ENCODE data around the gene SCN7A.
"Not testable (repeated sequence)": the region's sequence is repeated elsewhere in the genome, so short reads cannot be mapped to it uniquely, and the experiment has no call there.

SCN7A gene

DNA sequence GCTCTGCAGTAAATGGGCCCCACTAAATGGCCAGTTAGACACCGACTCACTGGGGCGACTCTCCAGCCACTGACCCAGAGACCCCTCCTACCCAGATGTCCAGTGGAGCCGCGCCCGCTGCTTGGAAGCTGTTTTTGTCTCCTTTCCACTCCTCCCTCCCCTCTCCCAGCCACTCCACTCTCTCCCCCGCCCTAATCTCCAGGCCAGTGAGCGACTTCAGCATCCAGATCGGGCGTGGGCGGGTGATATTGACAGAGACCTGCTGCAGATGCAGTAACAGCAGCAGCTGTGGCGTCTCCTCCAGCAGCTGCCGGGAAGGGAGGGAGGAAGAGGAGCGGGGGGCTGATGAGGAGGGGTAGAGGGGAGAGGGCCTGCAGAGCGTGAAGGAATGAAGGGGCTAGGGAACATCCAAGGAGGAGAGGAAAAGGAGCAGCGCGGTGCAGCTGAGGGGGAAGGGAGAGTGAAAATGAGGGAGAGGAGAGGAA is at the start of gene SCN7A:
Gene SCN7A, minus strand, starts transcription at position 110 of the 485 bp plus-strand sequence. CDS start 16,553 bp downstream, outside the sequence.
- no peak for DNase-seq

DNA sequence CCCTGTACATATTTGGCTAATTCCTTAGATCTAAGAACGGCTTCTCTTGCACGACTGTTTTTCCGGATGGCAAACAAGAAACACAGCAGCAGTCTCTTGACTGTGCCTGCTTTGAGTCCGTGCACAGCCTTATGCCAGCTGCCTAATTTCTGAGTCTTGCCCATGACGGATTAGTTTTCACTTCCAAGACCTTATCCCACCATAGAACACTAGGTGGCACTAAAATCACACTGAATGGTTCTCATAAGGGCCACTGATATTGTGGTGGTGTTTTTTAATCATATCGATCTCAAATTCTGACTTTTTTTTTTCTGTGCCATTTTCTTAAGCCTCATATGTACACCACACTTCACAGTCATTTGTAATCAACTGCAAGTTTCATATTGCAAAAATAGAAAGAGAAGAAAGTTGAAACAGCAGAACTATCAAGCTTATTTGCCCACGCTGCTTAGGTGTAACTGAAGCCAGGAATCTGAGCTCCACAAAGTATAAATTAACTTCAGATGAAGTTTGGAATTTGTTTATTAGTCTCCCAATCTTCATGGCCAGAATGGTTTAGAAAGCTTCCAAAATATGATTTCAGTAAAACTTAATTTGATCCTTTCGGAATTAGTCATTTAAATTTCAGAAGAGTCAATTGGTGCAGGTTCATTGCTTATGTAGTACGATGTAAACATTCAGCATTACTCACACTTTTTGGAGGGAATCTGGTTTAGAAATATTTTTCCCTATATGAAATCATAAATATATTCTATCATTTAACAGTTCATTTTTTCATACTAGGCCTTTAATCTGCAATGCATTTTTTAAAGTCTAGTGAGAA is 45.5 kb upstream of the SCN7A start:
- DNase-seq, result no peak

GRCh38 chr2:166536111-166536510 is 42.1 kb upstream of the SCN7A start:
- no peak for DNase-seq

- DNase-seq, result no peak
Observed at GRCh38 chr2:166521155-166521554, 27.1 kb upstream of the SCN7A start.

GRCh38 chr2:166520604-166521003 is 26.6 kb upstream of the SCN7A start:
- no peak for DNase-seq

GRCh38 chr2:166519391-166519962 is 25.4 kb upstream of the SCN7A start:
- DNase-seq, result no peak

DNA sequence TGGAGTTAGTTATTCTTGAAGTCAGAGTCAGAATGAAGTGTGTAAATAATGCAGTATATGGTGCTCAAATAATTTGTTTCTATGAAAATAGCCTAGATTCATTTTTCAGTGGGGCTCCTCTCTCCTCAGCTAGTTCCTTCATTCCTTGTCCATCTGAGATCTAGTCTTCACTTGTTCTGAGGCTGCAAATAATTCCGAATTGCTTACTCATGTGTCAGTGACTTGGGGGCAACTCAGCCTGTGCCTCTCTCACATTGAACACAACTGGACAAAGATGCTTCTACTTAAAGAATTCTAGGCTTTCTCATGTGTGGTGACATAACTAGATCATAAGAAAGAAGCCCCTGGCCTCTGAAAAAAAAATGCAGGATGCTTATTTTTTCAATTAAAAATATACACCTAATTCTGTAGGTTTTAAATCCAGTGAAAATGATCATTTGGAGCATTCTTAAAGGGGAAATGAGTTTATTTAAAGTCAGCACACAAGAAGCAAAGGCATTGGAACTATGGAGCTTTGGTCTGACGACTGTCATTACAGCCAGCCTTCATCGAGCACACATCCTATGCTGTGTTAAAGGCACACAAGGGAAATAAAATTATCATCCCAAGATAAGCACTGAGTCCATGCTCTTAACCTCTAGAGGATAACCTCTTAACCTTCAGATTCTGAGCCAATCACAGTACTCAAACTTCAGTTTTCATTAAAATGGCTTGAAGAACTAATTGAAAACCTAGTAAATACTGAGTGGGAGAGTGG is 24.8 kb upstream of the SCN7A start:
- no peak for DNase-seq

DNA sequence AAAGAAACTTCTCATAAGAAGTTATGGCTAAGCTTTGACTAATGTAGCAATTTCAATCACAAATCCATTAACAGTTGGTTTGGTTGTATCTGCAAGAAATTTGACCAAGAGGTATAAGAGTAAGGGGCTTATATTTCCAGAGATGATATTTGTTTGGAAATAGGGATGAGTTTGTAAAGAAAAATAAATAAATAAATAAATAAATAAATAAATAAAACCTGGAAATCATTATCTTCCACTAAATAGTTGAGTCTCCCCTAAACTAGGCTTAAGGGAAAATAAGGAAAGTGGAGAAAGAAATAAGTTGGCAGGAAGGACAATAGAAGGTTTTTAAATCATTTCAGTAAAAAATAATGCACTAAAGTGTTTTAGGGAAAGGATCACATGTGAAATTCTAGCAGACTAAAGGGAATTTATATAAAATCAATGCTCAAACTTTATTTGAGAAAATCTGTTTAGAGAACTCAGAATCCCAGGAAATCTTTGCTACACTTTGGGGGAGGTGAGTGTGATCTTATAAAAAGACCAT is 23.5 kb upstream of the SCN7A start:
- DNase-seq, result no peak

DNA sequence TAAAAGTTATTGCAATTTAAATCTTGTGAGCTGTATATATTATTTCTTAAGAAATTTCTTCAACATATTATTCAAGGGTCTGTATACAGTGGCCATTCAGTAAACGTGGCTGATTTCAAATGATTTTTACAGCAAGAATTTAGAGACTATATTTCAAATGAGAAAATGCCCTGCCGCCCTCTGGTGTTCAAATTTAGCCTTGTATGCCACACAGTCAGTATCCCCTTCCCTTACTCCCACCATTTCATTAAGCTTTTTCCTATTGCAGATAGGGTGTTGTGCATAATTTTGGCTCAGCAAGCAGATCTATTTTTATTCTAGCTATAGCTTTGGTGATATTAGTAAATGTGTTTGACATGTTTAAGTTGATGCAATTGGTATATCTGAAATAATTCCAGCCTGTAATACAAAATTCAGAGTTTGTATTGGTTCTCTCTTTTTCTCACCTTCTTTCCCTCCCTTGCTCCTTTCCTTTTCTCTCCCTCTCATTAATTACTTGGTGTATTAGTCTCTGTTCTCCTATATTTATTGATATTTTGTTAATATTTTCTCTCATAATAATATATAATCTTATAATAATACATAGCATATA is 22.8 kb upstream of the SCN7A start:
- DNase-seq, result no peak

- no peak for DNase-seq
Observed at GRCh38 chr2:166513952-166514351, 19.9 kb upstream of the SCN7A start.

DNA sequence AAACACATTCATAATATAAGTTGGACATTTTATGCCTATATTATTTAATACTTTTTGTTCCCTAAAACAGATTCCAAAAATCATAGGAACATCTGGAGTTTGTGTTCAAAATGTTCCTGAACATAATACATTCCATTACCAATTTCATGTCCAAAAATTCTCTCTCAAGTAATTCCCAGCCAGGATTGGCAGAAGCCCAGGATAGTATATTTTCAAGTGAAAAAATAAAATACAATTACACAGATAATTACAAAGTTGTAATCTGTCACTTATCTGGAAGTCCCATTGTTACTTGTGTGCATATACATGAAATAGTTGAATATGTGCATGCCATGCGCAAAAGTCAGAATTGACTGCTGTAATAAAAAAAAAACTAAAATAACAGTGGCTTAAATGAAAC is 5.2 kb upstream of the SCN7A start:
- no peak for DNase-seq

DNA sequence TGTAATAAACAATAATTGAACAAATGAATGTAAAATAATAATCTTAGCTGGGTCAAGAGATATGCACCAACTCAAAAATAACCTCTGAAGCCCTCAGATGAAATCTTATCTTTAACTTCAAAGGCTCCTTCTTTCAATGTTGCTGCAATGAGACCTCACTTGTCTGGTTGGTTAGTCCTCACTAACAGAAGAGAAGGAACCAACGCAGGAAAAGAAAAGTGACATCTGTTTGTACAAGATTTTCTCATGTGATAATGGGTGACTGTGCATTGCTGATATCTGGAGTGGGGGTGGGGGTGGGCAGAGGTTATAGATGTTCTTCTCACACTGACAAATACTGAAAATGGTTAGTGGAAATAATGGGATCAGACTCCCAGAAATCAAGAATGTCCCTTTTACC is 2.6 kb downstream of the SCN7A start:
- no peak for DNase-seq

DNA sequence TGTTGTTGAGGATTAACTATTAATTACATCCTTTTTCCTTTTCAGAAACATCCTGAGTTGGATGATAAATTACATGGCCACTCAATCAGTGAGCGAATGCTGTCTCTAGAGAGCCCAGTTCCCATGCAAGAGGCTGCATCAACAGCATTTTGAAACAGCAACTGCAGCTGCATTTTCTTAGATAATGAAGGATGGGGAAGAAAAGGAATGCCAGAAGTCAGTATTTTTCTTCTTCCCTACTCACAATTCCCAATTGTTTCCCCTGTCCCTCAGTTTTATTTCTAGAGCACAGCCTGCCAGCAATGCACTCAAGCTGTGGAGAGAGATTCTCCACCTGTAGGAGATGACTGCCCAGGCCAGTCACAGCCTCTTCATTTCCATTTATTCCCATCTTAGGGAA is 6.9 kb downstream of the SCN7A start:
- DNase-seq, result no peak

DNA sequence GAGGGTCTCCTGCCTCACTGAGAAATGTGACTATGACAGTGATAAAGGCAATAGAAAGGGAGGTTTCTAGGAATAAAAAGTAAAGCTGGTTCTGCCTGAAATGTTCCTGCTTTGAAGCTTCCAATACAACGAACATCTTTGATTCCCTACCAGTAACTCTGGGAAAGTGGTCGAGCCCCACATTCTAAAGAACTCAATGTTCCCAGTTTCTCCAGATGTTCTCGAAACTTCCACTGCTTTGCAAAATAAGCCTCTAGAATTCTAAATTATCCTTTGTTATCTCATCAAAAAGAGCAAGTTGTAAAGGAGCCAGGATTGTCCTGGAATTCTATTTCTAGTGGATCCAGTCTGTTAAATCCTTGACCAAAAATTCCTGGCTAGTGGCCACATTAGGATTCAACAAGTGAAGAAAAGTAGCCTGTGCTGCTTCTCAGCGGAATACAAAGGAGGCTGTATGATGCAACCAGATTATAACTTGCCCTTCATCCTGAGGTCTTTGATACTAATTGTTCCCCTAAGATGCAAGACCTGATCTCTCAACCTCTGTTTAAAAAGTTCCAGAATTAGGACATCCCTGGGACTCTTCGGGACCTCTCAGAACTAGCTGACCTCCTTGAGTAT is 8.4 kb downstream of the SCN7A start:
- DNase-seq, result no peak

DNA sequence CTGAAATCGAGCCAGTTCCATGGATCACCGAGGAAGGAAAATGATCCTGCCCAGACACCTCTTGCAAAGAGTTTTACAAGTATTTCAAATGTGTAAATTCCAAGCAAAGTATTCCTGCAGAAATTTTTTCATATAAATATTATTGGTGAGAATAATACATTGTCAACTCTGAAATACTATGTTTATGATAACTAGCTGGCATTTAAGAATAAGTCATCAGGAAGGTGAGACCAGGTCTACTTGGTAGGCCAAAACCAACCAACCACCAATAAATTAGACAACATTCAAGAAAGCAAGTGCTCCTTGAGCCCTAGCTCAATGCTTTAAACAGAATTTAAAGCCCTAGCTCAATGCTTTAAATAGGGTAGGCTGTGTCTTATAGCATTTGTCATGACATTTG is 21.7 kb downstream of the SCN7A start:
- DNase-seq, result no peak

DNA sequence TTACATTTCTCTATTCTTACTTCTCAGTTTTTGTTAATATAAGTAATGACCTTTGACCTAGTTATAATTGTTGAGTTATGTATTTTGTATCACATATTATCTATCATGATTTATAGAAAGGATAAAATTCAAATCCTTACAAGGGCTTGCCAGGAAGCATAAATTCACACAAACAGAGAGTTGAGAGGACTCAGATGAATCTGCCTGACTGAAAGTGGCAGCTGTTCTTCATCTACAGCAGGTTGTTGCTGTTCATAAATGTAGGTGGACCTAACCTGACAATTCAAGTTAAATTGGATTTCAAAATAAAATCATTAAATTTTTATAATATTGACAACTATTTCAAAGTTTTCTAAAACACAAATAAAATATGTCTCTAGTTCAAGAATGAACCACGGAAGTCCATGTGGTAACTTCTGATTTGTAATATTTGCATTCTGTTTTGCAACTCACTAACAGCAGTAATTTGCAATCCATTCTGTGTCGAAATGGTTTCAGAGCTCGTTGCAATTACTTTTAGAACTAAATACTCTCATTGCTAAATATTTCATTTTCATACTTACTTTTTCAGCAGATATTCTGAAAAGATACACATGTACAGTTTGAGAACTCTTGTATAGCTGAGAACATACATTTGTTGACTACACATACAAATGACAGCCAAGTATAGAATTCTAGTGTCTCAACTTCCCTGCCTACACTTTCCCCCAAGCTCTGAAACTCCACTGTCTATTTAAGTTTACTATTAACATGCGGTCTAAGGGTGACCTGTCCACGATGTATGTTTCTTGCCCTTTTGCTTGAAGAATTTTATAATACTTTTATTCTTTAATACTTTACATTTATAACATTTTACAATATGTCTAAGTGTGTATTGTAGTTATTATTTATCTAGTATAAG is 25.7 kb downstream of the SCN7A start:
- no peak for DNase-seq

GRCh38 chr2:166464187-166464586 is 29.9 kb downstream of the SCN7A start:
- no peak for DNase-seq

DNA sequence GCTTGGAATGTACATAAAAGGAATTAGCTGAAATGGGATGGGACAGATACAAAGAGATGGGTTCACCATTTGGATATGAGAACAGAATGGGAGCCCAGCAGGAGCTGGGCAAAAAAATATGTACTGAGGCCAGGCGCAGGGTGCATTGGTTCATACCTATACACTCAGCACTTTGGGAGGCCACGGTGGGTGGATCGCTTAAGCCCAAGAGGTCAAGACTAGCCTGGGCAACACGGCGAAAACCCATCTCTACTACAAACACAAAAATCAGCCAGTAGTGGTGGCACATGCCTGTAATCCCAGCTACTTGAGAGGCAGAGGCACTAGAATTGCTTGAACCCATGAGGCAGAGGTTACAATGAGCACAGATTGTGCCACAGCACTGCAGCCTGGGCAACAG is 30.4 kb downstream of the SCN7A start:
- DNase-seq, result no peak

GRCh38 chr2:166458674-166459073 is 35.4 kb downstream of the SCN7A start:
- DNase-seq, result no peak

DNA sequence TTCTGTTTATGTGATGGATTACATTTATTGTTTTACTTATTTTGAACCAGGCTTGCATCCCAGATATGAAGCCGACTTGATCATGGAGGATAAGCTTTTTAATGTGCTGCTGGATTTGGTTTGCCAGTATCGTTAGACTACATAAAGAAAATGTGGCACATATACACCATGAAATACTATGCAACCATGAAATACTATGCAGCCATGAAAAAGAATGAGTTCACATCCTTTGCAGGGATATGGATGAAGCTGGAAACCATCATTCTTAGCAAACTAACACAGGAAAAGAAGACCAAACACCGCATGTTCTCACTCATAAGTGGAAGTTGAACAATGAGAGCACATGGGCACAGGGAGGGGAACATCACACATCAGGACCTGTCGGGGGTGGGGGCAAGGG is 38.2 kb downstream of the SCN7A start:
- not testable (repeated sequence) for DNase-seq

DNA sequence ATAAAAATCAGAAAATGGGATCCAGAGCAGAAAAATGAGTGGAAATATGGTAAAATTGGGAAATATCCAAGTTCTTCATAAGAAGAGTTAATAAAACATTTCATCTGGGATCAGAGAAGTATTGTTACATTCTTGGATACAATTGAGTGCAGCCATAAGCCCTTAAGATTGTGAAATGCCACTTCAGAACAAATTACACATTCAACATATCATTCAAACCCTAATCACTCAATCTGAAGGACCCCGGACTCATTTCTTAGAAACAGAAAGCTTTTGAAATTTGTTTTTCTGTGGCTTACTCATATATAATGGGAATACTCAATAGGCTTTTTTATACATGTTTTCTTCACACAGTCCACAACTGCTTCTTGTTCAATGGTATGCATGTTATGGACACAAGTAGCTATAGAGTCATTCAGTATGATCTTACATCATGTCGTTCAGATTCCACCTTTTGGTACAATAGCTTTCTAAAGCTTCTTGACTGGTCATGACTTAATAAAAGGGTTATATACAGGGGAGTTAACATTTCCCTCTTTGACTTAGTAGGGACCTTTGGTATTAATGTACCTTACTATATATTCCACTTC is 39.9 kb downstream of the SCN7A start:
- no peak for DNase-seq
